Iris pigment epithelial cell (primary cell): ENCODE measurements around the gene DOHH.

Source experiments
- DNase-seq: peaks from one replicate; pipeline ENCODE4 v3.0.0-alpha.2; 2011; ENCODE audit warnings: low read depth

The DOHH gene

GRCh38 chr19:3503036-3503572 is 2.6 kb upstream of the DOHH start:
- DNase-seq, result peak; percentile 90

- DNase-seq, result no peak
Measured at GRCh38 chr19:3501780-3502179, 1.3 kb upstream of the DOHH start.

GRCh38 chr19:3499738-3500428 is 591 bp downstream of the DOHH start:
- DNase-seq, result no peak

GRCh38 chr19:3497757-3498520 is 2.5 kb downstream of the DOHH start:
- no peak for DNase-seq

GRCh38 chr19:3496392-3497273 is 3.8 kb downstream of the DOHH start:
- DNase-seq, result no peak

- no peak for DNase-seq
Measured at GRCh38 chr19:3494559-3494958, 5.9 kb downstream of the DOHH start.

GRCh38 chr19:3494051-3494450 is 6.4 kb downstream of the DOHH start:
- no peak for DNase-seq

- DNase-seq, result no peak
Measured at GRCh38 chr19:3493651-3494050, 6.8 kb downstream of the DOHH start.

- no peak for DNase-seq
Measured at GRCh38 chr19:3492919-3493318, 7.6 kb downstream of the DOHH start.

- DNase-seq, result no peak
Measured at GRCh38 chr19:3492131-3492839, 8.2 kb downstream of the DOHH start.

GRCh38 chr19:3491396-3492119 is 8.9 kb downstream of the DOHH start:
- no peak for DNase-seq

- no peak for DNase-seq
Measured at GRCh38 chr19:3483226-3483628, 17.2 kb downstream of the DOHH start, which contains the start of gene SMIM44. TSS of gene SMIM44 (minus strand) at chr19:3483441. CDS start at chr19:3483403, 38 bp downstream.

- no peak for DNase-seq
Measured at GRCh38 chr19:3482507-3483225, 17.8 kb downstream of the DOHH start.

GRCh38 chr19:3481241-3482090 is 19.0 kb downstream of the DOHH start:
- DNase-seq, result no peak

GRCh38 chr19:3480383-3481091 is 19.9 kb downstream of the DOHH start, which contains the start of gene SMIM24:
TSS of gene SMIM24 (minus strand) at chr19:3480525. CDS start at chr19:3480463, 62 bp downstream.
- DNase-seq, result no peak

- DNase-seq, result no peak
Measured at GRCh38 chr19:3479834-3480215, 20.6 kb downstream of the DOHH start.

- DNase-seq, result no peak
Measured at GRCh38 chr19:3479177-3479833, 21.2 kb downstream of the DOHH start.
